DND-41 (cell line): Measurements from ENCODE around the gene CRYGC.
"Not testable (repeated sequence)": the region's sequence is repeated elsewhere in the genome, so short reads cannot be mapped to it uniquely, and the experiment has no call there.

Experiments used
- CTCF ChIP-seq: IDR thresholded peaks from 2 replicates; pipeline ENCODE4 v1.5.1; 2012; ENCODE audit warnings: borderline replicate concordance, low read length, moderate library complexity, mild to moderate bottlenecking; ENCODE audit not compliant: poor library complexity, severe bottlenecking; ENCODE audit errors: extremely low read depth
- EZH2 ChIP-seq: IDR thresholded peaks from 3 replicates; pipeline ENCODE4 v1.6.1; 2012; ENCODE audit warnings: borderline replicate concordance, low read depth, mild to moderate bottlenecking, moderate library complexity, low read length, inconsistent platforms; ENCODE audit not compliant: severe bottlenecking

GRCh38 chr2:208138334-208138733 is 8.7 kb upstream of the CRYGC start:
- TF ChIP-seq CTCF, EZH2: not testable (repeated sequence)
